GM12891 (cell line): Measurements from ENCODE around the gene EDC4.

Experiments used
- PAX5 ChIP-seq: IDR thresholded peaks from 2 replicates; pipeline ENCODE4 v1.6.1; 2011; ENCODE audit warnings: low read length, moderate library complexity, mild to moderate bottlenecking; ENCODE audit not compliant: insufficient read depth, severe bottlenecking
- POLR2A ChIP-seq: IDR thresholded peaks from 2 replicates; pipeline ENCODE4 v1.6.1; 2011; ENCODE audit warnings: low read depth, low read length, control low read depth
- POLR2AphosphoS5 ChIP-seq: IDR thresholded peaks from 2 replicates; pipeline ENCODE4 v1.6.1; 2011; ENCODE audit warnings: low read depth, low read length, control low read depth
- SPI1 ChIP-seq: IDR thresholded peaks from 2 replicates; pipeline ENCODE4 v1.6.1; 2011; ENCODE audit warnings: low read depth, low read length, control low read depth
- TAF1 ChIP-seq: IDR thresholded peaks from 2 replicates; pipeline ENCODE4 v1.6.1; 2011; ENCODE audit warnings: low read depth, low read length, control low read depth

GRCh38 chr16:67874372-67874771 is 1.5 kb downstream of the EDC4 start:
- no peak for TF ChIP-seq POLR2AphosphoS5
- no peak for TF ChIP-seq POLR2A
- TF ChIP-seq TAF1 = no peak
- TF ChIP-seq SPI1 = no peak
- no peak for TF ChIP-seq PAX5
